ENCODE data around the gene HEMGN. TPM values are rescaled to one million over a fixed set of nuclear protein-coding genes. Genes with fewer than 3 reads are reported as not detected.
"Not testable (repeated sequence)": the region's sequence is repeated elsewhere in the genome, so short reads cannot be mapped to it uniquely, and the experiment has no call there.

HEMGN gene
- total RNA-seq, 1 donor from 2014 or later = not detected

GRCh38 chr9:97959585-97959984 lies 21.6 kb upstream of the HEMGN start:
- H3K27me3 Mint-ChIP-seq (ENCODE audit: unreplicated experiment) = peaks cover 23% of the 10 kb centered on the region
- DNase-seq (ENCODE audit: extremely low spot score, unreplicated experiment) = no peak
- H3K4me1 Mint-ChIP-seq (ENCODE audit: unreplicated experiment) = no peaks in the 10 kb centered on the region
- H3K27ac Mint-ChIP-seq (ENCODE audit: unreplicated experiment) = no peak overlapping the region
- TF ChIP-seq, protein P1, sequence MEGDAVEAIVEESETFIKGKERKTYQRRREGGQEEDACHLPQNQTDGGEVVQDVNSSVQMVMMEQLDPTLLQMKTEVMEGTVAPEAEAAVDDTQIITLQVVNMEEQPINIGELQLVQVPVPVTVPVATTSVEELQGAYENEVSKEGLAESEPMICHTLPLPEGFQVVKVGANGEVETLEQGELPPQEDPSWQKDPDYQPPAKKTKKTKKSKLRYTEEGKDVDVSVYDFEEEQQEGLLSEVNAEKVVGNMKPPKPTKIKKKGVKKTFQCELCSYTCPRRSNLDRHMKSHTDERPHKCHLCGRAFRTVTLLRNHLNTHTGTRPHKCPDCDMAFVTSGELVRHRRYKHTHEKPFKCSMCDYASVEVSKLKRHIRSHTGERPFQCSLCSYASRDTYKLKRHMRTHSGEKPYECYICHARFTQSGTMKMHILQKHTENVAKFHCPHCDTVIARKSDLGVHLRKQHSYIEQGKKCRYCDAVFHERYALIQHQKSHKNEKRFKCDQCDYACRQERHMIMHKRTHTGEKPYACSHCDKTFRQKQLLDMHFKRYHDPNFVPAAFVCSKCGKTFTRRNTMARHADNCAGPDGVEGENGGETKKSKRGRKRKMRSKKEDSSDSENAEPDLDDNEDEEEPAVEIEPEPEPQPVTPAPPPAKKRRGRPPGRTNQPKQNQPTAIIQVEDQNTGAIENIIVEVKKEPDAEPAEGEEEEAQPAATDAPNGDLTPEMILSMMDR (IDR thresholded peaks at IDR 0.05) = no peak
- no peaks in the 10 kb centered on the region for H3K36me3 Mint-ChIP-seq (ENCODE audit: unreplicated experiment)
- no peaks in the 10 kb centered on the region for H3K9me3 Mint-ChIP-seq (ENCODE audit: unreplicated experiment)
- H3K4me3 Mint-ChIP-seq (ENCODE audit: unreplicated experiment) = no peak overlapping the region

- H3K27ac Mint-ChIP-seq (ENCODE audit: unreplicated experiment) = no peak overlapping the region
- TF ChIP-seq, protein P1 (IDR thresholded peaks at IDR 0.05) = no peak
- H3K4me3 Mint-ChIP-seq (ENCODE audit: unreplicated experiment) = no peak overlapping the region
- H3K9me3 Mint-ChIP-seq (ENCODE audit: unreplicated experiment) = no peaks in the 10 kb centered on the region
- no peak for DNase-seq (ENCODE audit: extremely low spot score, unreplicated experiment)
- H3K4me1 Mint-ChIP-seq (ENCODE audit: unreplicated experiment) = no peaks in the 10 kb centered on the region
- H3K27me3 Mint-ChIP-seq (ENCODE audit: unreplicated experiment) = peaks cover 23% of the 10 kb centered on the region
- no peaks in the 10 kb centered on the region for H3K36me3 Mint-ChIP-seq (ENCODE audit: unreplicated experiment)
These were observed 21.0 kb upstream of the HEMGN start for GRCh38 chr9:97958812-97959511.

- no peaks in the 10 kb centered on the region for H3K4me1 Mint-ChIP-seq (ENCODE audit: unreplicated experiment)
- no peaks in the 10 kb centered on the region for H3K36me3 Mint-ChIP-seq (ENCODE audit: unreplicated experiment)
- no peak for DNase-seq (ENCODE audit: extremely low spot score, unreplicated experiment)
- no peak overlapping the region for H3K27ac Mint-ChIP-seq (ENCODE audit: unreplicated experiment)
- TF ChIP-seq, protein P1 (IDR thresholded peaks at IDR 0.05) = no peak
- H3K4me3 Mint-ChIP-seq (ENCODE audit: unreplicated experiment) = no peak overlapping the region
- peaks cover 20% of the 10 kb centered on the region for H3K27me3 Mint-ChIP-seq (ENCODE audit: unreplicated experiment)
- no peaks in the 10 kb centered on the region for H3K9me3 Mint-ChIP-seq (ENCODE audit: unreplicated experiment)
These were observed 18.4 kb upstream of the HEMGN start for GRCh38 chr9:97956331-97956730.

GRCh38 chr9:97954550-97954989 lies 16.6 kb upstream of the HEMGN start:
- peaks cover 28% of the 10 kb centered on the region for H3K27me3 Mint-ChIP-seq (ENCODE audit: unreplicated experiment)
- H3K4me1 Mint-ChIP-seq (ENCODE audit: unreplicated experiment) = no peaks in the 10 kb centered on the region
- TF ChIP-seq, protein P1 (IDR thresholded peaks at IDR 0.05) = peak; percentile 42
- no peak overlapping the region for H3K27ac Mint-ChIP-seq (ENCODE audit: unreplicated experiment)
- H3K9me3 Mint-ChIP-seq (ENCODE audit: unreplicated experiment) = no peaks in the 10 kb centered on the region
- DNase-seq (ENCODE audit: extremely low spot score, unreplicated experiment) = no peak
- no peak overlapping the region for H3K4me3 Mint-ChIP-seq (ENCODE audit: unreplicated experiment)
- H3K36me3 Mint-ChIP-seq (ENCODE audit: unreplicated experiment) = no peaks in the 10 kb centered on the region

- not testable (repeated sequence) for H3K4me3 Mint-ChIP-seq (ENCODE audit: unreplicated experiment); H3K36me3 Mint-ChIP-seq (ENCODE audit: unreplicated experiment); DNase-seq (ENCODE audit: extremely low spot score, unreplicated experiment); H3K27ac Mint-ChIP-seq (ENCODE audit: unreplicated experiment); H3K9me3 Mint-ChIP-seq (ENCODE audit: unreplicated experiment); H3K4me1 Mint-ChIP-seq (ENCODE audit: unreplicated experiment)
- H3K27me3 Mint-ChIP-seq (ENCODE audit: unreplicated experiment) = peaks cover 65% of the 10 kb centered on the region
These were observed 12.9 kb upstream of the HEMGN start for GRCh38 chr9:97950873-97951272.

- H3K4me3 Mint-ChIP-seq (ENCODE audit: unreplicated experiment); H3K4me1 Mint-ChIP-seq (ENCODE audit: unreplicated experiment); DNase-seq (ENCODE audit: extremely low spot score, unreplicated experiment); H3K27ac Mint-ChIP-seq (ENCODE audit: unreplicated experiment); H3K36me3 Mint-ChIP-seq (ENCODE audit: unreplicated experiment); H3K9me3 Mint-ChIP-seq (ENCODE audit: unreplicated experiment): not testable (repeated sequence)
- peaks cover 63% of the 10 kb centered on the region for H3K27me3 Mint-ChIP-seq (ENCODE audit: unreplicated experiment)
These were observed 9.1 kb upstream of the HEMGN start for GRCh38 chr9:97947094-97947493.

GRCh38 chr9:97945470-97945869 lies 7.5 kb upstream of the HEMGN start:
- peaks cover 67% of the 10 kb centered on the region for H3K27me3 Mint-ChIP-seq (ENCODE audit: unreplicated experiment)
- H3K4me3 Mint-ChIP-seq (ENCODE audit: unreplicated experiment); H3K9me3 Mint-ChIP-seq (ENCODE audit: unreplicated experiment); H3K36me3 Mint-ChIP-seq (ENCODE audit: unreplicated experiment); DNase-seq (ENCODE audit: extremely low spot score, unreplicated experiment); H3K27ac Mint-ChIP-seq (ENCODE audit: unreplicated experiment); H3K4me1 Mint-ChIP-seq (ENCODE audit: unreplicated experiment): not testable (repeated sequence)
